IMR-90 (cell line): ENCODE data around the gene NTRK3. TPM values are rescaled to one million over a fixed set of nuclear protein-coding genes. Genes with fewer than 3 reads are reported as not detected.

ENCODE experiments used
- ATAC-seq: fragments of 200-7000 bp; cut with Tn5 transposase; 2 replicates; pipeline ENCODE4 v1.9.1; 2020; ENCODE audit warnings: low read depth, mild to moderate bottlenecking, moderate library complexity
- BruUV-seq: library from RNA; stranded (reverse); fragments of 400-500 nt; replicated peaks from 2 replicates; lab custom pipeline; 2021; lab: Mats Ljungman, UMichigan
- CTCF ChIA-PET: fragments of 300-600 bp; formaldehyde crosslinking; extraction: SDS; loops from one replicate; lab custom pipeline; 2021; ENCODE audit warnings: antibody characterized with exemption; lab: Yijun Ruan, JAX
- POLR2A ChIA-PET: fragments of 300-600 bp; sonication (Branson Sonifier 250); formaldehyde crosslinking; loops from one replicate; lab custom pipeline; 2022; ENCODE audit warnings: antibody characterized with exemption; ENCODE audit not compliant: unreplicated experiment; lab: Charles Lee
- DNase-seq: peaks from one replicate; pipeline ENCODE4 v3.0.0; 2013
- H2AFZ ChIP-seq: replicated peaks from 2 replicates; pipeline ENCODE3; 2013; ENCODE audit warnings: low read length, mild to moderate bottlenecking; ENCODE audit not compliant: poor library complexity
- H2AK5ac ChIP-seq: 2 replicates; pipeline ENCODE4 v1.6.1; 2013; ENCODE audit warnings: low read depth, low read length, inconsistent platforms
- H2AK9ac ChIP-seq: replicated peaks from 2 replicates; pipeline ENCODE3; 2013; ENCODE audit warnings: mild to moderate bottlenecking, low read depth, low read length, moderate library complexity; ENCODE audit not compliant: poor library complexity
- H2BK120ac ChIP-seq: 2 replicates; pipeline ENCODE4 v1.6.1; 2013; ENCODE audit warnings: low read depth, low read length, inconsistent platforms
- H2BK15ac ChIP-seq: 3 replicates; pipeline ENCODE4 v1.6.1; 2013; ENCODE audit warnings: low read depth, low read length, inconsistent platforms
- H2BK20ac ChIP-seq: 2 replicates; pipeline ENCODE4 v1.6.1; 2013; ENCODE audit warnings: low read depth, mild to moderate bottlenecking, inconsistent platforms, low read length, moderate library complexity
- H2BK5ac ChIP-seq: 2 replicates; pipeline ENCODE4 v1.6.1; 2013; ENCODE audit warnings: mild to moderate bottlenecking, low read depth, low read length, inconsistent platforms; ENCODE audit not compliant: poor library complexity, severe bottlenecking
- H3K14ac ChIP-seq: replicated peaks from 2 replicates; pipeline ENCODE4 v1.6.1; 2013; ENCODE audit warnings: low read depth, low read length, inconsistent platforms
- H3K18ac ChIP-seq: 2 replicates; pipeline ENCODE4 v1.6.1; 2013; ENCODE audit warnings: low read depth, low read length, control low read depth
- H3K23ac ChIP-seq: 2 replicates; pipeline ENCODE4 v1.6.1; 2013; ENCODE audit warnings: low read depth, low read length, inconsistent platforms
- H3K27ac ChIP-seq: 2 replicates; pipeline ENCODE4 v1.5.1; 2013; ENCODE audit warnings: mild to moderate bottlenecking, control low read depth, low read length; ENCODE audit not compliant: insufficient read depth
- H3K27me3 ChIP-seq: 2 replicates; pipeline ENCODE4 v1.6.1; 2013; ENCODE audit warnings: low read length; ENCODE audit not compliant: control insufficient read depth, insufficient read depth
- H3K36me3 ChIP-seq: 2 replicates; pipeline ENCODE4 v1.6.1; 2013; ENCODE audit warnings: low read length, mixed read lengths; ENCODE audit not compliant: control insufficient read depth, insufficient read depth
- H3K4ac ChIP-seq: 2 replicates; pipeline ENCODE4 v1.6.1; 2013; ENCODE audit warnings: low read depth, low read length, inconsistent platforms
- H3K4me1 ChIP-seq: 2 replicates; pipeline ENCODE4 v1.6.1; 2013; ENCODE audit warnings: low read length, mixed read lengths; ENCODE audit not compliant: control insufficient read depth, insufficient read depth
- H3K4me2 ChIP-seq: 2 replicates; pipeline ENCODE4 v1.6.1; 2013; ENCODE audit warnings: low read depth, mild to moderate bottlenecking, control low read depth, low read length, moderate library complexity
- H3K4me3 ChIP-seq: 2 replicates; pipeline ENCODE4 v1.5.1; 2013; ENCODE audit warnings: low read depth, mild to moderate bottlenecking, control low read depth, low read length, moderate library complexity; ENCODE audit not compliant: insufficient read depth
- H3K56ac ChIP-seq: 2 replicates; pipeline ENCODE4 v1.6.1; 2013; ENCODE audit warnings: low read length, inconsistent platforms; ENCODE audit not compliant: insufficient read depth; ENCODE audit errors: extremely low read depth
- H3K79me1 ChIP-seq, 2 experiments: 2 replicates each; pipeline ENCODE4 v1.6.1; 2013; ENCODE audit warnings: low read length in 2 of 2, inconsistent platforms in 1 of 2, low read depth in 1 of 2
- H3K9ac ChIP-seq: 2 replicates; pipeline ENCODE4 v1.6.1; 2013; ENCODE audit warnings: low read depth, low read length, control low read depth
- H3K9me1 ChIP-seq: 2 replicates; pipeline ENCODE4 v1.6.1; 2013; ENCODE audit warnings: low read length, inconsistent platforms; ENCODE audit not compliant: insufficient read depth
- H3K9me3 ChIP-seq: 2 replicates; pipeline ENCODE4 v1.6.1; 2013; ENCODE audit warnings: low read length; ENCODE audit not compliant: control insufficient read depth, insufficient read depth
- H4K20me1 ChIP-seq: 2 replicates; pipeline ENCODE4 v1.6.1; 2013; ENCODE audit warnings: low read length, inconsistent platforms; ENCODE audit not compliant: insufficient read depth
- H4K5ac ChIP-seq: 2 replicates; pipeline ENCODE4 v1.6.1; 2013; ENCODE audit warnings: mild to moderate bottlenecking, low read depth, low read length, control low read depth
- H4K8ac ChIP-seq, 2 experiments: 2 replicates each; pipeline ENCODE4 v1.6.1; 2013; ENCODE audit warnings: low read depth in 2 of 2, low read length in 2 of 2, control low read depth in 1 of 2, inconsistent platforms in 1 of 2
- H4K91ac ChIP-seq: 2 replicates; pipeline ENCODE4 v1.6.1; 2013; ENCODE audit warnings: low read depth, low read length, inconsistent platforms; ENCODE audit not compliant: insufficient read depth
- CEBPB ChIP-seq: IDR thresholded peaks from 2 replicates; pipeline ENCODE4 v1.6.1; 2012; ENCODE audit warnings: low read depth, low read length, improper control_type of control experiment
- CTCF ChIP-seq: conservative IDR thresholded peaks from 2 replicates; pipeline ENCODE4 v1.5.1; 2012; ENCODE audit warnings: mild to moderate bottlenecking, low read depth, low read length, improper control_type of control experiment
- ELK1 ChIP-seq: fragments of 150-350 bp; IDR thresholded peaks from 2 replicates; pipeline ENCODE4 v1.6.1; 2016; ENCODE audit warnings: low read depth, mild to moderate bottlenecking, low read length, moderate library complexity, borderline replicate concordance
- NFE2L2 ChIP-seq: fragments of 150-350 bp; IDR thresholded peaks from 2 replicates; pipeline ENCODE4 v1.6.1; 2016; ENCODE audit warnings: low read depth, mild to moderate bottlenecking, low read length
- WGBS, 2 experiments: methylation state at CpG; one replicate each; pipeline versions ENCODE4 v1.1.5 to v1.1.7; 2013; ENCODE audit warnings: missing lambda C conversion rate in 2 of 2; ENCODE audit not compliant: insufficient read length in 1 of 2; ENCODE audit errors: extremely low coverage in 2 of 2; 5-methylcytosine and 5-hydroxymethylcytosine counted together
- dilution Hi-C: fragments of 300-500 bp; cut with HindIII; formaldehyde crosslinking; loops from one replicate; pipeline ENCODE4 v1.14.3; 2018; ENCODE audit warnings: low sequenced_read_pairs; ENCODE audit not compliant: unreplicated experiment
- in situ Hi-C: fragments of 300-500 bp; cut with MboI; formaldehyde crosslinking; loops from 3 replicates; pipeline ENCODE4 v1.14.3; 2019; ENCODE audit warnings: low sequenced_read_pairs, inconsistent platforms, mixed read lengths
- intact Hi-C: fragments of 100-400 bp; cut with micrococcal nuclease; formaldehyde crosslinking; loops from 2 replicates; pipeline ENCODE4 v1.10.0; 2022
- polyA plus RNA-seq, 3 experiments: library from polyadenylated mRNA; depleted of rRNA; stranded (reverse); fragments of >200 nt; gene quantifications; 2 replicates each; pipeline ENCODE4 v1.2.3, GENCODE V29; 2012; ENCODE audit warnings: low replicate concordance in 1 of 3
- total RNA-seq: library from RNA; depleted of rRNA; stranded (reverse); fragments of >200 nt; gene quantifications from 2 replicates; pipeline ENCODE4 v1.2.3, GENCODE V29; 2012

Gene NTRK3
- total and polyA plus RNA-seq, 2 of the 4 experiments (the other 2 are of a cell fraction), result under 0.01 to 0.15 TPM

- Histone ChIP-seq H3K14ac (no peak overlapping the region), H3K27me3 (no peaks in the 10 kb centered on the region), H4K91ac (peak overlapping the region; percentile 50; the same call in 1 of the 2 replicates), H2BK15ac (no peak overlapping the region; the same call in 2 of the 3 replicates), H3K4me1 (peaks cover 31% of the 10 kb centered on the region), H3K4me2 (no peak overlapping the region), H2AFZ (no peak overlapping the region), H3K9me3 (no peaks in the 10 kb centered on the region), H2AK9ac (no peak overlapping the region), H4K20me1 (no peaks in the 10 kb centered on the region), H2BK20ac (no peak overlapping the region), H3K23ac (no peak overlapping the region), H3K4me3 (no peak overlapping the region), H3K79me1 (no peaks in the 10 kb centered on the region), H3K18ac (peak overlapping the region; percentile 81), H4K8ac (peak overlapping the region in 1 of 2 experiments; percentile 21; a peak in 1 of 4 replicates), H2AK5ac (no peak overlapping the region), H3K36me3 (no peaks in the 10 kb centered on the region), H3K27ac (no peak overlapping the region), H2BK5ac (no peak overlapping the region), H4K5ac (no peak overlapping the region), H3K56ac (no peak overlapping the region), H2BK120ac (no peak overlapping the region; the same call in 1 of the 2 replicates), H3K4ac (no peak overlapping the region), H3K9me1 (no peaks in the 10 kb centered on the region), H3K9ac (no peak overlapping the region)
- dilution Hi-C loops (no loop called here), in situ Hi-C loops (no loop called here), intact Hi-C loops (loop anchor here (10.0 kb wide), 1 partner anchor 259 kb away; no protein-coding TSS in a partner anchor)
- CTCF ChIA-PET, result no interaction called here
- DNase-seq, result peak; percentile 33
- TF ChIP-seq CTCF, result no peak
- no peak for TF ChIP-seq ELK1
- TF ChIP-seq CEBPB, result peak; percentile 78
- TF ChIP-seq NFE2L2, result no peak
- WGBS, 2 experiments, result no CpG with 5 or more reads among the region's 8 CpGs
- ATAC-seq, result no peak
- POLR2A ChIA-PET, result no interaction called here
- BruUV-seq, result no TSS peak
These were observed 383.0 kb downstream of the NTRK3 start for GRCh38 chr15:87873516-87873915.
